CD8-positive, alpha-beta memory T cell (primary cell): ENCODE measurements around the gene MPPED2. TPM values are rescaled to one million over a fixed set of nuclear protein-coding genes. Genes with fewer than 3 reads are reported as not detected.

Source experiments
- CTCF ChIA-PET: fragments of 350-600 bp; sonication (Branson Sonifier 250); formaldehyde crosslinking; loops from one replicate; lab custom pipeline; 2021; ENCODE audit warnings: antibody characterized with exemption; lab: Charles Lee
- POLR2A ChIA-PET: fragments of 350-600 bp; sonication (Branson Sonifier 250); formaldehyde crosslinking; loops from one replicate; lab custom pipeline; 2021; ENCODE audit warnings: antibody characterized with exemption; lab: Charles Lee
- DNase-seq, 5 donors: peaks; one replicate each; pipeline versions ENCODE4 v3.0.0 to v3.0.0-alpha.2; 2020 to 2022; ENCODE audit warnings: mixed read lengths in 1 of 5
- H3K27ac ChIP-seq: one replicate; pipeline ENCODE4 v1.7.0; 2013; ENCODE audit warnings: low read depth, mild to moderate bottlenecking, low read length, moderate library complexity
- H3K27me3 ChIP-seq: 2 replicates; pipeline ENCODE4 v1.7.0; 2013; ENCODE audit warnings: low read length, mild to moderate bottlenecking; ENCODE audit not compliant: insufficient read depth, poor library complexity, severe bottlenecking
- H3K36me3 ChIP-seq: 2 replicates; pipeline ENCODE4 v1.7.0; 2013; ENCODE audit warnings: mild to moderate bottlenecking, low read length, moderate library complexity; ENCODE audit not compliant: insufficient read depth
- H3K4me1 ChIP-seq: 2 replicates; pipeline ENCODE4 v1.7.0; 2013; ENCODE audit warnings: mild to moderate bottlenecking, low read length, moderate library complexity; ENCODE audit not compliant: insufficient read depth
- H3K4me3 ChIP-seq: 2 replicates; pipeline ENCODE4 v1.7.0; 2013; ENCODE audit warnings: mild to moderate bottlenecking, low read length
- H3K9me3 ChIP-seq: 2 replicates; pipeline ENCODE4 v1.7.0; 2013; ENCODE audit warnings: mild to moderate bottlenecking, low read length
- H3K27ac Mint-ChIP-seq, 8 donors: one replicate each; pipeline ENCODE4 v1.8.0; 2020 to 2021; ENCODE audit warnings: mixed read lengths in 8 of 8, mild to moderate bottlenecking in 6 of 8, inconsistent platforms in 3 of 8, moderate library complexity in 3 of 8
- H3K27me3 Mint-ChIP-seq, 2 donors: one replicate each; pipeline ENCODE4 v1.8.0; 2020 to 2021; ENCODE audit warnings: mixed read lengths in 2 of 2, mild to moderate bottlenecking in 1 of 2, moderate library complexity in 1 of 2
- H3K36me3 Mint-ChIP-seq, 3 donors: one replicate each; pipeline ENCODE4 v1.8.0; 2020 to 2021; ENCODE audit warnings: mixed read lengths in 3 of 3, inconsistent platforms in 1 of 3, mild to moderate bottlenecking in 1 of 3
- H3K4me1 Mint-ChIP-seq, 3 donors: one replicate each; pipeline ENCODE4 v1.8.0; 2020 to 2021; ENCODE audit warnings: mixed read lengths in 3 of 3, inconsistent platforms in 1 of 3, mild to moderate bottlenecking in 1 of 3
- H3K4me3 Mint-ChIP-seq, 7 donors: one replicate each; pipeline ENCODE4 v1.8.0; 2020 to 2021; ENCODE audit warnings: mixed read lengths in 7 of 7, mild to moderate bottlenecking in 6 of 7, moderate library complexity in 4 of 7, inconsistent platforms in 2 of 7
- H3K9me3 Mint-ChIP-seq, 5 donors: one replicate each; pipeline ENCODE4 v1.8.0; 2020 to 2022; ENCODE audit warnings: mixed read lengths in 5 of 5, mild to moderate bottlenecking in 3 of 5, moderate library complexity in 2 of 5, inconsistent platforms in 1 of 5
- polyA plus RNA-seq: library from polyadenylated mRNA; unstranded; fragments of 300-500 nt; fragmentation: Illumina TruSeq; gene quantifications from one replicate; pipeline ENCODE4 v1.2.3, GENCODE V29; 2021
- total RNA-seq, 2 experiments: library from RNA; stranded (reverse); gene quantifications; one replicate each; pipeline ENCODE4 v1.2.3, GENCODE V29; 2021

Gene MPPED2
- total and polyA plus RNA-seq, 3 experiments from 2014 or later, result 1.1 TPM; not detected in 2

- no peaks in the 10 kb centered on the region for H3K36me3 ChIP-seq
- Mint-ChIP-seq H3K9me3 (peaks cover 0 to 3% (median 0%) of the 10 kb centered on the region in 5 donors), H3K27me3 (peaks cover 0 to 2% of the 10 kb centered on the region in 2 donors), H3K4me1 (no peaks in the 10 kb centered on the region), H3K27ac (no peak overlapping the region), H3K36me3 (no peaks in the 10 kb centered on the region), H3K4me3 (no peak overlapping the region)
- POLR2A ChIA-PET, result no interaction called here
- H3K27me3 ChIP-seq, result no peaks in the 10 kb centered on the region
- no peaks in the 10 kb centered on the region for H3K4me1 ChIP-seq
- H3K9me3 ChIP-seq, result no peaks in the 10 kb centered on the region
- CTCF ChIA-PET, result no interaction called here
- DNase-seq, result no peak
- H3K4me3 ChIP-seq, result no peak overlapping the region
- no peak overlapping the region for H3K27ac ChIP-seq
Measured at GRCh38 chr11:30553521-30554110, 32.5 kb downstream of the MPPED2 start.

- Histone ChIP-seq H3K4me1 (no peaks in the 10 kb centered on the region), H3K36me3 (no peaks in the 10 kb centered on the region), H3K27me3 (no peaks in the 10 kb centered on the region), H3K9me3 (no peaks in the 10 kb centered on the region), H3K27ac (no peak overlapping the region), H3K4me3 (no peak overlapping the region)
- Mint-ChIP-seq H3K27me3 (peaks cover 0 to 2% of the 10 kb centered on the region in 2 donors), H3K27ac (no peak overlapping the region), H3K36me3 (no peaks in the 10 kb centered on the region), H3K9me3 (peaks cover 0 to 3% (median 0%) of the 10 kb centered on the region in 5 donors), H3K4me3 (no peak overlapping the region), H3K4me1 (no peaks in the 10 kb centered on the region)
- POLR2A ChIA-PET, result no interaction called here
- CTCF ChIA-PET, result interaction anchor here (0.6 kb wide), 1 partner anchor 10 kb away, joined by 4 read pairs; no protein-coding TSS in a partner anchor
- no peak for DNase-seq
Measured at GRCh38 chr11:30552839-30553238, 33.3 kb downstream of the MPPED2 start.

- Mint-ChIP-seq H3K4me3 (no peak overlapping the region), H3K27me3 (peaks cover 0 to 2% of the 10 kb centered on the region in 2 donors), H3K9me3 (peaks cover 0 to 2% (median 0%) of the 10 kb centered on the region in 5 donors), H3K4me1 (no peaks in the 10 kb centered on the region), H3K27ac (no peak overlapping the region), H3K36me3 (no peaks in the 10 kb centered on the region)
- H3K9me3 ChIP-seq, result no peaks in the 10 kb centered on the region
- H3K4me3 ChIP-seq, result no peak overlapping the region
- H3K36me3 ChIP-seq, result no peaks in the 10 kb centered on the region
- POLR2A ChIA-PET, result no interaction called here
- no peaks in the 10 kb centered on the region for H3K27me3 ChIP-seq
- no peaks in the 10 kb centered on the region for H3K4me1 ChIP-seq
- CTCF ChIA-PET, result no interaction called here
- no peak overlapping the region for H3K27ac ChIP-seq
- no peak for DNase-seq
Measured at GRCh38 chr11:30550022-30550542, 36.1 kb downstream of the MPPED2 start.

- no peak overlapping the region for H3K4me3 ChIP-seq
- no peaks in the 10 kb centered on the region for H3K36me3 ChIP-seq
- POLR2A ChIA-PET, result no interaction called here
- no peak overlapping the region for H3K27ac Mint-ChIP-seq
- H3K27ac ChIP-seq, result no peak overlapping the region
- no peaks in the 10 kb centered on the region for H3K27me3 ChIP-seq
- no peak overlapping the region for H3K4me3 Mint-ChIP-seq
- H3K27me3 Mint-ChIP-seq, result peaks cover 0 to 2% of the 10 kb centered on the region in 2 donors
- CTCF ChIA-PET, result no interaction called here
- DNase-seq, result no peak
- H3K4me1 ChIP-seq, result no peaks in the 10 kb centered on the region
- H3K9me3 Mint-ChIP-seq, result peaks cover 0 to 2% (median 0%) of the 10 kb centered on the region in 5 donors
- no peaks in the 10 kb centered on the region for H3K9me3 ChIP-seq
- no peaks in the 10 kb centered on the region for H3K36me3 Mint-ChIP-seq
- H3K4me1 Mint-ChIP-seq, result no peaks in the 10 kb centered on the region
Measured at GRCh38 chr11:30549565-30549964, 36.6 kb downstream of the MPPED2 start.

GRCh38 chr11:30546334-30546733 is 39.8 kb downstream of the MPPED2 start:
- Mint-ChIP-seq H3K4me1 (no peaks in the 10 kb centered on the region), H3K27ac (no peak overlapping the region), H3K9me3 (no peaks in the 10 kb centered on the region), H3K4me3 (no peak overlapping the region), H3K36me3 (no peaks in the 10 kb centered on the region), H3K27me3 (peaks cover 0 to 2% of the 10 kb centered on the region in 2 donors)
- H3K4me1 ChIP-seq, result no peaks in the 10 kb centered on the region
- no peak overlapping the region for H3K27ac ChIP-seq
- H3K36me3 ChIP-seq, result no peaks in the 10 kb centered on the region
- H3K27me3 ChIP-seq, result no peaks in the 10 kb centered on the region
- no peak for DNase-seq
- no peak overlapping the region for H3K4me3 ChIP-seq
- ChIA-PET CTCF (no interaction called here), POLR2A (no interaction called here)
- H3K9me3 ChIP-seq, result no peaks in the 10 kb centered on the region

- POLR2A ChIA-PET, result no interaction called here
Measured at GRCh38 chr11:30545507-30545906, 40.6 kb downstream of the MPPED2 start.

GRCh38 chr11:30543066-30543465 is 43.1 kb downstream of the MPPED2 start:
- H3K4me3 ChIP-seq, result no peak overlapping the region
- no peak for DNase-seq
- H3K36me3 Mint-ChIP-seq, result no peaks in the 10 kb centered on the region
- no peak overlapping the region for H3K27ac ChIP-seq
- no peaks in the 10 kb centered on the region for H3K36me3 ChIP-seq
- POLR2A ChIA-PET, result no interaction called here
- H3K4me1 Mint-ChIP-seq, result no peaks in the 10 kb centered on the region
- no peaks in the 10 kb centered on the region for H3K9me3 ChIP-seq
- H3K4me1 ChIP-seq, result no peaks in the 10 kb centered on the region
- H3K27ac Mint-ChIP-seq, result no peak overlapping the region
- peaks cover 0 to 5% (median 0%) of the 10 kb centered on the region in 5 donors for H3K9me3 Mint-ChIP-seq
- H3K27me3 Mint-ChIP-seq, result no peaks in the 10 kb centered on the region
- no peaks in the 10 kb centered on the region for H3K27me3 ChIP-seq
- CTCF ChIA-PET, result no interaction called here
- H3K4me3 Mint-ChIP-seq, result no peak overlapping the region

More at GRCh38 chr11:30545507-30545906, 40.6 kb downstream of the MPPED2 start:
- Histone ChIP-seq H3K27me3 (no peaks in the 10 kb centered on the region), H3K4me1 (no peaks in the 10 kb centered on the region), H3K36me3 (no peaks in the 10 kb centered on the region), H3K9me3 (no peaks in the 10 kb centered on the region), H3K27ac (no peak overlapping the region), H3K4me3 (no peak overlapping the region)
- Mint-ChIP-seq H3K27me3 (peaks cover 0 to 2% of the 10 kb centered on the region in 2 donors), H3K4me3 (no peak overlapping the region), H3K9me3 (no peaks in the 10 kb centered on the region), H3K36me3 (no peaks in the 10 kb centered on the region), H3K27ac (no peak overlapping the region), H3K4me1 (no peaks in the 10 kb centered on the region)
- CTCF ChIA-PET, result no interaction called here
- DNase-seq, result no peak

GRCh38 chr11:30540781-30541180 is 45.4 kb downstream of the MPPED2 start:
- CTCF ChIA-PET, result no interaction called here
- Histone ChIP-seq H3K36me3 (no peaks in the 10 kb centered on the region), H3K27me3 (no peaks in the 10 kb centered on the region), H3K9me3 (no peaks in the 10 kb centered on the region), H3K4me1 (no peaks in the 10 kb centered on the region), H3K27ac (no peak overlapping the region), H3K4me3 (no peak overlapping the region)
- no peaks in the 10 kb centered on the region for H3K36me3 Mint-ChIP-seq
- POLR2A ChIA-PET, result no interaction called here
- no peak for DNase-seq
- H3K27ac Mint-ChIP-seq, result no peak overlapping the region
- no peak overlapping the region for H3K4me3 Mint-ChIP-seq
- H3K9me3 Mint-ChIP-seq, result peaks cover 0 to 5% (median 0%) of the 10 kb centered on the region in 5 donors
- no peaks in the 10 kb centered on the region for H3K27me3 Mint-ChIP-seq
- no peaks in the 10 kb centered on the region for H3K4me1 Mint-ChIP-seq
